H1 (cell line): ENCODE results near the gene ICA1.

Experiments used
- BACH1 ChIP-seq: IDR thresholded peaks from 2 replicates; pipeline ENCODE4 v1.6.1; 2012; ENCODE audit warnings: low read length, improper control_type of control experiment
- EGR1 ChIP-seq: IDR thresholded peaks from 2 replicates; pipeline ENCODE4 v1.6.1; 2011; ENCODE audit warnings: low read depth, low read length, borderline replicate concordance
- EZH2 ChIP-seq: fragments of 200-600 bp; sonication (generic); IDR thresholded peaks from 2 replicates; pipeline ENCODE4 v1.7.1; 2012; ENCODE audit warnings: low read depth, mild to moderate bottlenecking, moderate library complexity, low read length, inconsistent platforms; ENCODE audit not compliant: severe bottlenecking
- JUND ChIP-seq: IDR thresholded peaks from 2 replicates; pipeline ENCODE4 v1.6.1; 2011; ENCODE audit warnings: mild to moderate bottlenecking, improper control_type of control experiment, low read length
- KDM1A ChIP-seq: fragments of 200-600, 300-600 bp; sonication (generic); IDR thresholded peaks from 2 replicates; pipeline ENCODE4 v1.7.1; 2016; ENCODE audit warnings: mild to moderate bottlenecking, low read length, borderline replicate concordance
- NANOG ChIP-seq: IDR thresholded peaks from 2 replicates; pipeline ENCODE4 v1.6.1; 2011; ENCODE audit warnings: low read length, low read depth, mild to moderate bottlenecking, inconsistent platforms; ENCODE audit not compliant: insufficient read depth, poor library complexity, severe bottlenecking
- RAD21 ChIP-seq, 2 experiments: IDR thresholded peaks in 1 of 2; conservative IDR thresholded peaks in 1 of 2; 2 replicates each; pipeline ENCODE4 v1.6.1; 2011; ENCODE audit warnings: low read depth in 2 of 2, low read length in 2 of 2, improper control_type of control experiment in 1 of 2, inconsistent platforms in 1 of 2, mild to moderate bottlenecking in 1 of 2, moderate library complexity in 1 of 2
- SIX5 ChIP-seq: IDR thresholded peaks from 2 replicates; pipeline ENCODE4 v1.6.1; 2011; ENCODE audit warnings: mild to moderate bottlenecking, low read depth, low read length
- TAF1 ChIP-seq: IDR thresholded peaks from 2 replicates; pipeline ENCODE4 v1.6.1; 2011; ENCODE audit warnings: mild to moderate bottlenecking, low read depth, low read length
- TEAD4 ChIP-seq: IDR thresholded peaks from 2 replicates; pipeline ENCODE4 v1.6.1; 2012; ENCODE audit warnings: low read depth, low read length, inconsistent platforms, mixed read lengths
- ZNF274 ChIP-seq: IDR thresholded peaks from 2 replicates; pipeline ENCODE4 v1.7.0; 2012; ENCODE audit warnings: low read length, borderline replicate concordance; ENCODE audit errors: extremely low read depth
- TF ChIP-seq, protein P1 (sequence below), 3 experiments: IDR thresholded peaks; 1 replicate in 2 of 3; 2 replicates in 1 of 3; pipeline versions ENCODE4 v1.5.1 to v1.6.1; 2011; ENCODE audit warnings: low read length in 3 of 3, mild to moderate bottlenecking in 3 of 3, inconsistent platforms in 2 of 3, low read depth in 1 of 3, moderate library complexity in 1 of 3; ENCODE audit not compliant: insufficient read depth in 1 of 3; ENCODE audit errors: control extremely low read depth in 1 of 3
- TF ChIP-seq, protein P2 (sequence below): IDR thresholded peaks from 2 replicates; pipeline ENCODE4 v1.6.1; 2011; ENCODE audit warnings: low read depth, mild to moderate bottlenecking, low read length; ENCODE audit not compliant: insufficient read depth

DNA sequence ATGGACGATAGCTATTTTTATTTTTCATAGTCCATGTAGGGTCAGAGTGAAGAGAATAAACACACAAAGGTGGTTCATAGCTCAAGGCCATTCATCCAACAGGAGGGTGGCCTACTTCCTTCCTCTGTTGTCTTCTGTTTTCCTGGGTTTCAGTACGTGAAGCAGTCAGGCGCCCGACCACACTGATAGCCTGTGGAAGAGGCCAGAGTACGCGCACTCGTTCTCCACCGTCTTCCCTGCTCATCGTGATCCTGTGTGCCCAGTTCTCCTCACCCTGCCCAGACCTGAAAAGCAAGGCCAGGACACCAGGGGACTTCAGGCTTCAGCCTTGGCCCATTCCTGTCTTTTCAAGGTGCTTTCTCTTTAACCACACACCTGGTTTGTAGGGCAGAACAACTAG is 158.7 kb downstream of the ICA1 start:
- TF ChIP-seq, protein P1, sequence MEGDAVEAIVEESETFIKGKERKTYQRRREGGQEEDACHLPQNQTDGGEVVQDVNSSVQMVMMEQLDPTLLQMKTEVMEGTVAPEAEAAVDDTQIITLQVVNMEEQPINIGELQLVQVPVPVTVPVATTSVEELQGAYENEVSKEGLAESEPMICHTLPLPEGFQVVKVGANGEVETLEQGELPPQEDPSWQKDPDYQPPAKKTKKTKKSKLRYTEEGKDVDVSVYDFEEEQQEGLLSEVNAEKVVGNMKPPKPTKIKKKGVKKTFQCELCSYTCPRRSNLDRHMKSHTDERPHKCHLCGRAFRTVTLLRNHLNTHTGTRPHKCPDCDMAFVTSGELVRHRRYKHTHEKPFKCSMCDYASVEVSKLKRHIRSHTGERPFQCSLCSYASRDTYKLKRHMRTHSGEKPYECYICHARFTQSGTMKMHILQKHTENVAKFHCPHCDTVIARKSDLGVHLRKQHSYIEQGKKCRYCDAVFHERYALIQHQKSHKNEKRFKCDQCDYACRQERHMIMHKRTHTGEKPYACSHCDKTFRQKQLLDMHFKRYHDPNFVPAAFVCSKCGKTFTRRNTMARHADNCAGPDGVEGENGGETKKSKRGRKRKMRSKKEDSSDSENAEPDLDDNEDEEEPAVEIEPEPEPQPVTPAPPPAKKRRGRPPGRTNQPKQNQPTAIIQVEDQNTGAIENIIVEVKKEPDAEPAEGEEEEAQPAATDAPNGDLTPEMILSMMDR (IDR thresholded peaks at IDR 0.05; ENCODE audit: control extremely low read depth in 1 of 3, insufficient read depth in 1 of 3, low read depth in 1 of 3, low read length in 3 of 3): no peak
- TF ChIP-seq TEAD4: no peak
- TF ChIP-seq JUND: no peak
- TF ChIP-seq BACH1: no peak
- no peak for TF ChIP-seq RAD21 (IDR thresholded peaks at IDR 0.05 in 1 of 2, conservative IDR thresholded peaks at IDR 0.05 in 1 of 2; ENCODE audit: low read depth in 2 of 2, low read length in 2 of 2)
- no peak for TF ChIP-seq NANOG
- no peak for TF ChIP-seq EZH2
- TF ChIP-seq TAF1: no peak
- TF ChIP-seq SIX5: no peak
- TF ChIP-seq ZNF274: no peak
- TF ChIP-seq EGR1: no peak
- no peak for TF ChIP-seq KDM1A
- TF ChIP-seq, protein P2, sequence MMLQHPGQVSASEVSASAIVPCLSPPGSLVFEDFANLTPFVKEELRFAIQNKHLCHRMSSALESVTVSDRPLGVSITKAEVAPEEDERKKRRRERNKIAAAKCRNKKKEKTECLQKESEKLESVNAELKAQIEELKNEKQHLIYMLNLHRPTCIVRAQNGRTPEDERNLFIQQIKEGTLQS: no peak
